ENCODE measurements around the gene FEM1A. TPM values are rescaled to one million over a fixed set of nuclear protein-coding genes. Genes with fewer than 3 reads are reported as not detected.
"Not testable (repeated sequence)": the region's sequence is repeated elsewhere in the genome, so short reads cannot be mapped to it uniquely, and the experiment has no call there.

The FEM1A gene
- 1 to 10 TPM; 2.0 to 2.1 (median 2.0) TPM for polyA plus RNA-seq (ENCODE audit: insufficient read length in 3 of 3)
- long read RNA-seq, donor 1, full-length matches to known transcripts: 28 of 28 reads
- long read RNA-seq, donor 1, partial matches to known transcripts: 0 of 28 reads
- long read RNA-seq, donor 1, other reads (novel, unspliced or antisense): 0 of 28 reads
- long read RNA-seq, donor 2, full-length matches to known transcripts: 31 of 31 reads
- long read RNA-seq, donor 2, partial matches to known transcripts: 0 of 31 reads
- long read RNA-seq, donor 2, other reads (novel, unspliced or antisense): 0 of 31 reads
- long read RNA-seq, donor 3, full-length matches to known transcripts: 74 of 74 reads
- long read RNA-seq, donor 3, partial matches to known transcripts: 0 of 74 reads
- long read RNA-seq, donor 3, other reads (novel, unspliced or antisense): 0 of 74 reads
- long read RNA-seq, donor 4, full-length matches to known transcripts: 46 of 46 reads
- long read RNA-seq, donor 4, partial matches to known transcripts: 0 of 46 reads
- long read RNA-seq, donor 4, other reads (novel, unspliced or antisense): 0 of 46 reads
- long read RNA-seq, donor 5: 0 reads
- long read RNA-seq, donor 6, full-length matches to known transcripts: 77 of 77 reads
- long read RNA-seq, donor 6, partial matches to known transcripts: 0 of 77 reads
- long read RNA-seq, donor 6, other reads (novel, unspliced or antisense): 0 of 77 reads
- long read RNA-seq, donor 7, full-length matches to known transcripts: 52 of 52 reads
- long read RNA-seq, donor 7, partial matches to known transcripts: 0 of 52 reads
- long read RNA-seq, donor 7, other reads (novel, unspliced or antisense): 0 of 52 reads
- long read RNA-seq, donor 8: 0 reads
- long read RNA-seq, donor 9, full-length matches to known transcripts: 43 of 43 reads
- long read RNA-seq, donor 9, partial matches to known transcripts: 0 of 43 reads
- long read RNA-seq, donor 9, other reads (novel, unspliced or antisense): 0 of 43 reads
- long read RNA-seq, donor 10, full-length matches to known transcripts: 65 of 65 reads
- long read RNA-seq, donor 10, partial matches to known transcripts: 0 of 65 reads
- long read RNA-seq, donor 10, other reads (novel, unspliced or antisense): 0 of 65 reads
- long read RNA-seq, donor 11, full-length matches to known transcripts: 55 of 55 reads
- long read RNA-seq, donor 11, partial matches to known transcripts: 0 of 55 reads
- long read RNA-seq, donor 11, other reads (novel, unspliced or antisense): 0 of 55 reads
- long read RNA-seq, donor 12, full-length matches to known transcripts: 22 of 22 reads
- long read RNA-seq, donor 12, partial matches to known transcripts: 0 of 22 reads
- long read RNA-seq, donor 12, other reads (novel, unspliced or antisense): 0 of 22 reads
- long read RNA-seq, donor 13: 0 reads
- long read RNA-seq, donor 14, full-length matches to known transcripts: 44 of 44 reads
- long read RNA-seq, donor 14, partial matches to known transcripts: 0 of 44 reads
- long read RNA-seq, donor 14, other reads (novel, unspliced or antisense): 0 of 44 reads
- long read RNA-seq, donor 15, full-length matches to known transcripts: 34 of 34 reads
- long read RNA-seq, donor 15, partial matches to known transcripts: 0 of 34 reads
- long read RNA-seq, donor 15, other reads (novel, unspliced or antisense): 0 of 34 reads
- long read RNA-seq, donor 16, full-length matches to known transcripts: 126 of 399 reads
- long read RNA-seq, donor 16, partial matches to known transcripts: 192 of 399 reads
- long read RNA-seq, donor 16, other reads (novel, unspliced or antisense): 81 of 399 reads

- peak; percentile 100 for DNase-seq (ENCODE audit: extremely low read depth in 1 of 11, low read depth in 9 of 11, low spot score in 4 of 11)
Measured at GRCh38 chr19:4791183-4792018, at the start of gene FEM1A. Gene FEM1A (plus strand): TSS chr19:4791734. CDS start chr19:4791855, 121 bp downstream.

- DNase-seq (ENCODE audit: extremely low read depth in 1 of 11, low read depth in 9 of 11, low spot score in 4 of 11): no peak
Measured at GRCh38 chr19:4742723-4743646, 48.5 kb upstream of the FEM1A start.

GRCh38 chr19:4744451-4745174 is 46.9 kb upstream of the FEM1A start:
- DNase-seq (ENCODE audit: extremely low read depth in 1 of 11, low read depth in 9 of 11, low spot score in 4 of 11): no peak

GRCh38 chr19:4745175-4745574 is 46.4 kb upstream of the FEM1A start:
- not testable (repeated sequence) for DNase-seq (ENCODE audit: extremely low read depth in 1 of 11, low read depth in 9 of 11, low spot score in 4 of 11)

GRCh38 chr19:4745986-4746385 is 45.5 kb upstream of the FEM1A start:
- DNase-seq (ENCODE audit: extremely low read depth in 1 of 11, low read depth in 9 of 11, low spot score in 4 of 11): no peak

- no peak for DNase-seq (ENCODE audit: extremely low read depth in 1 of 11, low read depth in 9 of 11, low spot score in 4 of 11)
Measured at GRCh38 chr19:4748185-4748584, 43.3 kb upstream of the FEM1A start.

GRCh38 chr19:4748589-4748988 is 42.9 kb upstream of the FEM1A start:
- no peak for DNase-seq (ENCODE audit: extremely low read depth in 1 of 11, low read depth in 9 of 11, low spot score in 4 of 11)

- DNase-seq (ENCODE audit: extremely low read depth in 1 of 11, low read depth in 9 of 11, low spot score in 4 of 11): no peak
Measured at GRCh38 chr19:4749870-4750590, 41.5 kb upstream of the FEM1A start.

- DNase-seq (ENCODE audit: extremely low read depth in 1 of 11, low read depth in 9 of 11, low spot score in 4 of 11): no peak
Measured at GRCh38 chr19:4754248-4754647, 37.3 kb upstream of the FEM1A start.

- DNase-seq (ENCODE audit: extremely low read depth in 1 of 11, low read depth in 9 of 11, low spot score in 4 of 11): no peak
Measured at GRCh38 chr19:4755459-4755858, 36.1 kb upstream of the FEM1A start.

GRCh38 chr19:4758082-4758481 is 33.5 kb upstream of the FEM1A start:
- DNase-seq (ENCODE audit: extremely low read depth in 1 of 11, low read depth in 9 of 11, low spot score in 4 of 11): no peak

GRCh38 chr19:4758659-4759058 is 32.9 kb upstream of the FEM1A start:
- DNase-seq (ENCODE audit: extremely low read depth in 1 of 11, low read depth in 9 of 11, low spot score in 4 of 11): no peak

GRCh38 chr19:4759388-4760284 is 31.9 kb upstream of the FEM1A start:
- peak; percentile 78 to 94 (median 88) for DNase-seq (ENCODE audit: extremely low read depth in 1 of 11, low read depth in 9 of 11, low spot score in 4 of 11)

- no peak for DNase-seq (ENCODE audit: extremely low read depth in 1 of 11, low read depth in 9 of 11, low spot score in 4 of 11)
Measured at GRCh38 chr19:4760285-4760650, 31.3 kb upstream of the FEM1A start.
